ENCODE results near the gene ING5.
"Not testable (repeated sequence)": the region's sequence is repeated elsewhere in the genome, so short reads cannot be mapped to it uniquely, and the experiment has no call there.

ING5 gene

GRCh38 chr2:241703032-241703604, 1.3 kb downstream of the ING5 start:
- FAIRE-seq (no peak), DNase-seq (ENCODE audit: low spot score) (no peak)

GRCh38 chr2:241706537-241706936, 4.7 kb downstream of the ING5 start:
- DNase-seq (ENCODE audit: low spot score) (no peak), FAIRE-seq (no peak)

GRCh38 chr2:241708879-241709278, 7.0 kb downstream of the ING5 start:
- DNase-seq (ENCODE audit: low spot score): no peak
- FAIRE-seq: no peak

GRCh38 chr2:241719093-241719492, 17.3 kb downstream of the ING5 start:
- no peak for FAIRE-seq

GRCh38 chr2:241720099-241720498, 18.3 kb downstream of the ING5 start:
- FAIRE-seq: no peak

More at GRCh38 chr2:241719093-241719492, 17.3 kb downstream of the ING5 start:
- no peak for DNase-seq (ENCODE audit: low spot score)

GRCh38 chr2:241720560-241720959, 18.7 kb downstream of the ING5 start:
- DNase-seq (ENCODE audit: low spot score) (no peak), FAIRE-seq (no peak)

More at GRCh38 chr2:241720099-241720498, 18.3 kb downstream of the ING5 start:
- DNase-seq (ENCODE audit: low spot score): no peak

GRCh38 chr2:241721852-241722251, 20.0 kb downstream of the ING5 start:
- DNase-seq (ENCODE audit: low spot score): no peak
- no peak for FAIRE-seq

- DNase-seq (ENCODE audit: low spot score) (no peak), FAIRE-seq (no peak)
Measured at GRCh38 chr2:241722896-241723454, 21.1 kb downstream of the ING5 start.

- DNase-seq (ENCODE audit: low spot score) (no peak), FAIRE-seq (no peak)
Measured at GRCh38 chr2:241724259-241724974, 22.6 kb downstream of the ING5 start.

GRCh38 chr2:241724975-241725870, 23.4 kb downstream of the ING5 start:
- FAIRE-seq: no peak
- no peak for DNase-seq (ENCODE audit: low spot score)

GRCh38 chr2:241726459-241726858, 24.6 kb downstream of the ING5 start:
- no peak for FAIRE-seq
- no peak for DNase-seq (ENCODE audit: low spot score)

- FAIRE-seq (no peak), DNase-seq (ENCODE audit: low spot score) (no peak)
Measured at GRCh38 chr2:241728000-241728399, 26.2 kb downstream of the ING5 start.

- no peak for DNase-seq (ENCODE audit: low spot score)
- no peak for FAIRE-seq
Measured at GRCh38 chr2:241728627-241729026, 26.8 kb downstream of the ING5 start.

- FAIRE-seq (no peak), DNase-seq (ENCODE audit: low spot score) (no peak)
Measured at GRCh38 chr2:241729868-241730267, 28.0 kb downstream of the ING5 start.

- FAIRE-seq (no peak), DNase-seq (ENCODE audit: low spot score) (no peak)
Measured at GRCh38 chr2:241730671-241731293, 28.9 kb downstream of the ING5 start.

- not testable (repeated sequence) for FAIRE-seq
Measured at GRCh38 chr2:241732513-241733186, 30.8 kb downstream of the ING5 start.

GRCh38 chr2:241733391-241734207, 31.8 kb downstream of the ING5 start:
- no peak for FAIRE-seq
- DNase-seq (ENCODE audit: low spot score): no peak

More at GRCh38 chr2:241732513-241733186, 30.8 kb downstream of the ING5 start:
- peak; percentile 52 for DNase-seq (ENCODE audit: low spot score)

GRCh38 chr2:241734208-241734466, 32.3 kb downstream of the ING5 start:
- FAIRE-seq (no peak), DNase-seq (ENCODE audit: low spot score) (no peak)

- peak; percentile 65 for DNase-seq (ENCODE audit: low spot score)
- FAIRE-seq: no peak
Measured at GRCh38 chr2:241734467-241735208, 32.8 kb downstream of the ING5 start, which contains the start of gene D2HGDH. Gene D2HGDH, plus strand, starts transcription at chr2:241734630. Its CDS starts 595 bp downstream, at chr2:241735225.
